Panc1 (cell line): Measurements from ENCODE around the gene MAPKAPK5.

Source experiments
- POLR2AphosphoS5 ChIP-seq: IDR thresholded peaks from 2 replicates; pipeline ENCODE4 v1.6.1; 2012; ENCODE audit warnings: mild to moderate bottlenecking, low read depth, low read length, moderate library complexity
- SIN3A ChIP-seq: IDR thresholded peaks from 2 replicates; pipeline ENCODE4 v1.6.1; 2012; ENCODE audit warnings: low read depth, mild to moderate bottlenecking, low read length, moderate library complexity, borderline replicate concordance; ENCODE audit not compliant: insufficient read depth
- TF ChIP-seq, protein P1 (sequence below): fragments of 450-650 bp; IDR thresholded peaks from 2 replicates; pipeline ENCODE4 v1.5.1; 2017; ENCODE audit warnings: mild to moderate bottlenecking
- TF ChIP-seq, protein P2 (sequence below), 2 experiments: IDR thresholded peaks; 2 replicates each; pipeline ENCODE4 v1.6.1; 2011 to 2012; ENCODE audit warnings: low read depth in 2 of 2, control low read depth in 1 of 2, low read length in 1 of 2, mild to moderate bottlenecking in 1 of 2, moderate library complexity in 1 of 2; ENCODE audit not compliant: insufficient read depth in 1 of 2

DNA sequence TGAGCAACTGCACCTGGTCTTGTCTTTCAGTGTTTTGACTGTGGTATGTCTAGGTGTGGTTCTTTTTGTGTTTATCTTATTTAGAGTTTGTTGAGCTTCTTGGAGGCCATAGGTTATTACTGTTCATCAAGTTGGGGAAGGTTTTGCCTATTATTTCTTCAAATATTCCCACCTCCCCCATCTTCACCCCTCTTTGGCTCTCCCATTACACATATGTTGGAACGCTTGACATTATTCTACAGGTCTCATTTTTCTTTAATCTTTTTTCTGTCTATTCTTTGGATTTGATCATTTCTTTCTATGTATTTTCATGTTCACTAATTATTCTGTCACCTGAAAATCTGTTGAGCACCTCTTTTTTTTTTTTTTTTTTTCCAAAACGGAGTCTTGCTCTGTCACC lies 16.2 kb downstream of the MAPKAPK5 start:
- TF ChIP-seq POLR2AphosphoS5 (no peak), SIN3A (no peak)
- TF ChIP-seq, protein P1, sequence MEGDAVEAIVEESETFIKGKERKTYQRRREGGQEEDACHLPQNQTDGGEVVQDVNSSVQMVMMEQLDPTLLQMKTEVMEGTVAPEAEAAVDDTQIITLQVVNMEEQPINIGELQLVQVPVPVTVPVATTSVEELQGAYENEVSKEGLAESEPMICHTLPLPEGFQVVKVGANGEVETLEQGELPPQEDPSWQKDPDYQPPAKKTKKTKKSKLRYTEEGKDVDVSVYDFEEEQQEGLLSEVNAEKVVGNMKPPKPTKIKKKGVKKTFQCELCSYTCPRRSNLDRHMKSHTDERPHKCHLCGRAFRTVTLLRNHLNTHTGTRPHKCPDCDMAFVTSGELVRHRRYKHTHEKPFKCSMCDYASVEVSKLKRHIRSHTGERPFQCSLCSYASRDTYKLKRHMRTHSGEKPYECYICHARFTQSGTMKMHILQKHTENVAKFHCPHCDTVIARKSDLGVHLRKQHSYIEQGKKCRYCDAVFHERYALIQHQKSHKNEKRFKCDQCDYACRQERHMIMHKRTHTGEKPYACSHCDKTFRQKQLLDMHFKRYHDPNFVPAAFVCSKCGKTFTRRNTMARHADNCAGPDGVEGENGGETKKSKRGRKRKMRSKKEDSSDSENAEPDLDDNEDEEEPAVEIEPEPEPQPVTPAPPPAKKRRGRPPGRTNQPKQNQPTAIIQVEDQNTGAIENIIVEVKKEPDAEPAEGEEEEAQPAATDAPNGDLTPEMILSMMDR, result no peak
- TF ChIP-seq, protein P2, sequence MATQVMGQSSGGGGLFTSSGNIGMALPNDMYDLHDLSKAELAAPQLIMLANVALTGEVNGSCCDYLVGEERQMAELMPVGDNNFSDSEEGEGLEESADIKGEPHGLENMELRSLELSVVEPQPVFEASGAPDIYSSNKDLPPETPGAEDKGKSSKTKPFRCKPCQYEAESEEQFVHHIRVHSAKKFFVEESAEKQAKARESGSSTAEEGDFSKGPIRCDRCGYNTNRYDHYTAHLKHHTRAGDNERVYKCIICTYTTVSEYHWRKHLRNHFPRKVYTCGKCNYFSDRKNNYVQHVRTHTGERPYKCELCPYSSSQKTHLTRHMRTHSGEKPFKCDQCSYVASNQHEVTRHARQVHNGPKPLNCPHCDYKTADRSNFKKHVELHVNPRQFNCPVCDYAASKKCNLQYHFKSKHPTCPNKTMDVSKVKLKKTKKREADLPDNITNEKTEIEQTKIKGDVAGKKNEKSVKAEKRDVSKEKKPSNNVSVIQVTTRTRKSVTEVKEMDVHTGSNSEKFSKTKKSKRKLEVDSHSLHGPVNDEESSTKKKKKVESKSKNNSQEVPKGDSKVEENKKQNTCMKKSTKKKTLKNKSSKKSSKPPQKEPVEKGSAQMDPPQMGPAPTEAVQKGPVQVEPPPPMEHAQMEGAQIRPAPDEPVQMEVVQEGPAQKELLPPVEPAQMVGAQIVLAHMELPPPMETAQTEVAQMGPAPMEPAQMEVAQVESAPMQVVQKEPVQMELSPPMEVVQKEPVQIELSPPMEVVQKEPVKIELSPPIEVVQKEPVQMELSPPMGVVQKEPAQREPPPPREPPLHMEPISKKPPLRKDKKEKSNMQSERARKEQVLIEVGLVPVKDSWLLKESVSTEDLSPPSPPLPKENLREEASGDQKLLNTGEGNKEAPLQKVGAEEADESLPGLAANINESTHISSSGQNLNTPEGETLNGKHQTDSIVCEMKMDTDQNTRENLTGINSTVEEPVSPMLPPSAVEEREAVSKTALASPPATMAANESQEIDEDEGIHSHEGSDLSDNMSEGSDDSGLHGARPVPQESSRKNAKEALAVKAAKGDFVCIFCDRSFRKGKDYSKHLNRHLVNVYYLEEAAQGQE (IDR thresholded peaks at IDR 0.05; ENCODE audit: insufficient read depth in 1 of 2, low read depth in 2 of 2, low read length in 1 of 2), result no peak
